B cell (primary cell): Measurements from ENCODE around the gene GRAMD1C. TPM values are rescaled to one million over a fixed set of nuclear protein-coding genes. Genes with fewer than 3 reads are reported as not detected.

Source experiments
- ATAC-seq: fragments of 200-7000 bp; cut with Tn5 transposase; one replicate; pipeline ENCODE4 v1.10.0; 2021; ENCODE audit warnings: low read depth, mild to moderate bottlenecking, moderate number of reproducible peaks, moderate library complexity
- CTCF ChIA-PET: fragments of 350-600 bp; sonication (Branson Sonifier 250); formaldehyde crosslinking; loops from one replicate; lab custom pipeline; 2021; ENCODE audit warnings: antibody characterized with exemption, inconsistent platforms; lab: Charles Lee
- POLR2A ChIA-PET: fragments of 350-600 bp; sonication (Branson Sonifier 250); formaldehyde crosslinking; loops from one replicate; lab custom pipeline; 2021; ENCODE audit warnings: antibody characterized with exemption; lab: Charles Lee
- DNase-seq: peaks from one replicate; pipeline ENCODE4 v3.0.0; 2013
- H2AFZ ChIP-seq: 2 replicates; pipeline ENCODE4 v1.6.1; 2012; ENCODE audit warnings: mild to moderate bottlenecking, low read depth, low read length; ENCODE audit not compliant: insufficient read depth, poor library complexity, severe bottlenecking
- H3K27ac ChIP-seq, 2 donors: 1 replicate in 1 of 2; 2 replicates in 1 of 2; pipeline ENCODE4 v1.5.1; 2012 to 2013; ENCODE audit warnings: low read length in 2 of 2, mild to moderate bottlenecking in 2 of 2, moderate library complexity in 1 of 2
- H3K27me3 ChIP-seq, 4 experiments: fragments of 200-600 bp in 1 of 4; sonication (generic) in 1 of 4; replicated peaks in 1 of 4; 1 replicate in 2 of 4; 2 replicates in 2 of 4; pipeline versions ENCODE4 v1.6.1 to v1.7.0; 2013 to 2016; ENCODE audit warnings: low read length in 3 of 4, mild to moderate bottlenecking in 2 of 4, mixed read lengths in 1 of 4, moderate library complexity in 1 of 4; ENCODE audit not compliant: insufficient read depth in 4 of 4, control insufficient read depth in 3 of 4; ENCODE audit errors: control extremely low read depth in 1 of 4
- H3K36me3 ChIP-seq, 2 experiments: replicated peaks in 1 of 2; 1 replicate in 1 of 2; 2 replicates in 1 of 2; pipeline versions ENCODE4 v1.6.1 to v1.7.1; 2013; ENCODE audit warnings: low read length in 1 of 2; ENCODE audit not compliant: insufficient read depth in 2 of 2, control insufficient read depth in 1 of 2; ENCODE audit errors: control extremely low read depth in 1 of 2, extremely low read depth in 1 of 2
- H3K4me1 ChIP-seq, 2 donors: fragments of 200-600 bp in 1 of 2; sonication (generic) in 1 of 2; 1 replicate in 1 of 2; 2 replicates in 1 of 2; pipeline versions ENCODE4 v1.5.1 to v1.6.1; 2013 to 2017; ENCODE audit warnings: low read length in 2 of 2; ENCODE audit not compliant: control insufficient read depth in 2 of 2, insufficient read depth in 2 of 2
- H3K4me2 ChIP-seq: replicated peaks from 2 replicates; pipeline ENCODE3; 2012; ENCODE audit warnings: mild to moderate bottlenecking, low read depth, low read length; ENCODE audit not compliant: poor library complexity, severe bottlenecking
- H3K4me3 ChIP-seq, 5 experiments: fragments of 200-600 bp in 1 of 5; sonication (generic) in 1 of 5; 1 replicate in 3 of 5; 2 replicates in 2 of 5; pipeline versions ENCODE4 v1.5.1 to v1.7.0; 2011 to 2016; ENCODE audit warnings: low read length in 4 of 5, mild to moderate bottlenecking in 4 of 5, low read depth in 2 of 5, control low read depth in 1 of 5, moderate library complexity in 1 of 5; ENCODE audit not compliant: insufficient read depth in 1 of 5; ENCODE audit errors: control extremely low read depth in 1 of 5, extremely low read depth in 1 of 5
- H3K79me2 ChIP-seq: fragments of 200-600 bp; sonication (generic); one replicate; pipeline ENCODE4 v1.6.0; 2016; ENCODE audit warnings: low read length; ENCODE audit not compliant: control insufficient read depth, insufficient read depth
- H3K9ac ChIP-seq: fragments of 200-600 bp; sonication (generic); 2 replicates; pipeline ENCODE4 v1.6.1; 2017; ENCODE audit warnings: mild to moderate bottlenecking, low read length, moderate library complexity
- H3K9me3 ChIP-seq, 3 donors: one replicate each; pipeline versions ENCODE4 v1.6.1 to v1.7.1; 2013; ENCODE audit warnings: low read length in 2 of 3; ENCODE audit not compliant: control insufficient read depth in 2 of 3, insufficient read depth in 1 of 3; ENCODE audit errors: control extremely low read depth in 1 of 3
- H4K20me1 ChIP-seq: 2 replicates; pipeline ENCODE4 v1.6.0; 2012; ENCODE audit warnings: mild to moderate bottlenecking, low read length; ENCODE audit not compliant: insufficient read depth, control insufficient read depth, poor library complexity, severe bottlenecking
- H3K27ac Mint-ChIP-seq: one replicate; pipeline ENCODE4 v1.8.0; 2021; ENCODE audit warnings: mixed read lengths
- H3K27me3 Mint-ChIP-seq: one replicate; pipeline ENCODE4 v1.8.0; 2021; ENCODE audit warnings: mixed read lengths
- H3K4me1 Mint-ChIP-seq: one replicate; pipeline ENCODE4 v1.8.0; 2021; ENCODE audit warnings: mixed read lengths
- H3K4me3 Mint-ChIP-seq: one replicate; pipeline ENCODE4 v1.8.0; 2021; ENCODE audit warnings: mixed read lengths
- H3K9me3 Mint-ChIP-seq: one replicate; pipeline ENCODE4 v1.8.0; 2022; ENCODE audit warnings: mixed read lengths; ENCODE audit not compliant: insufficient read depth
- CTCF ChIP-seq: fragments of 200-600 bp; IDR thresholded peaks from one replicate; pipeline ENCODE4 v1.8.0; 2022; ENCODE audit warnings: antibody characterized with exemption, mild to moderate bottlenecking
- EZH2 ChIP-seq: IDR thresholded peaks from 2 replicates; pipeline ENCODE4 v1.6.1; 2012; ENCODE audit warnings: borderline replicate concordance, low read depth, mild to moderate bottlenecking, moderate library complexity, low read length; ENCODE audit not compliant: insufficient read depth, poor library complexity, severe bottlenecking
- WGBS: methylation state at CpG from one replicate; pipeline ENCODE4 v1.1.5; 2013; ENCODE audit warnings: missing lambda C conversion rate; ENCODE audit not compliant: insufficient coverage; 5-methylcytosine and 5-hydroxymethylcytosine counted together
- intact Hi-C: fragments of 100-400 bp; cut with micrococcal nuclease; formaldehyde crosslinking; loops from one replicate; pipeline ENCODE4 v1.10.0; 2022
- polyA plus RNA-seq: library from polyadenylated mRNA; depleted of rRNA; stranded (reverse); fragments of >200 nt; gene quantifications from 2 replicates; pipeline ENCODE4 v1.2.3, GENCODE V29; 2012
- total RNA-seq, 2 donors: library from RNA; stranded (reverse); fragments of 120-200 nt in 1 of 2; gene quantifications; 1 replicate in 1 of 2; 2 replicates in 1 of 2; pipeline versions ENCODE4 v1.2.3 to v1.2.4, GENCODE V29; 2013 to 2022

GRAMD1C gene
- total and polyA plus RNA-seq, 2 donors (not counting 1 experiment from before 2014, with no cell fraction given) = 8.5 to 47.1 TPM

GRCh38 chr3:113912552-113913236 lies 74.1 kb downstream of the GRAMD1C start:
- ATAC-seq (peak; percentile 97), DNase-seq (peak; percentile 68)
- POLR2A ChIA-PET = interaction anchor here (0.6 to 1.1 kb wide), 4 partner anchors 93 to 251 kb away, joined by 3 read pairs; no protein-coding TSS in a partner anchor
- Histone ChIP-seq H3K4me3 (peak overlapping the region in 1 of 5 experiments; percentile 22), H3K9me3 (no peaks in the 10 kb centered on the region), H3K27ac (no peak overlapping the region), H3K36me3 (no peaks in the 10 kb centered on the region), H3K4me2 (peak overlapping the region; percentile 53), H3K4me1 (peaks cover 0 to 3% of the 10 kb centered on the region in 2 donors), H3K27me3 (no peaks in the 10 kb centered on the region), H3K9ac (peak overlapping the region; percentile 30), H2AFZ (peak overlapping the region; percentile 64), H3K79me2 (no peaks in the 10 kb centered on the region), H4K20me1 (no peaks in the 10 kb centered on the region)
- Mint-ChIP-seq H3K27ac (peak overlapping the region; percentile 13), H3K4me3 (peak overlapping the region; percentile 53), H3K9me3 (no peaks in the 10 kb centered on the region), H3K27me3 (no peaks in the 10 kb centered on the region), H3K4me1 (peaks cover 4% of the 10 kb centered on the region)
- CTCF ChIA-PET = interaction anchor here (0.7 to 3.7 kb wide), 26 partner anchors 10 to 419 kb away, joined by 3 to 40 read pairs (median 4); partner anchors contain the start of gene GRAMD1C
- intact Hi-C loops = loop anchor here (1.0 to 10.0 kb wide), 7 partner anchors 68 to 862 kb away; partner anchors contain the start of genes CCDC191, GRAMD1C and QTRT2
- WGBS = 100% methylated on average over 1 of the region's 3 CpGs
- TF ChIP-seq EZH2 = no peak
- peak; percentile 75 for TF ChIP-seq CTCF

- TF ChIP-seq CTCF (no peak), EZH2 (no peak)
- intact Hi-C loops = loop anchor here (10.0 kb wide), 1 partner anchor 420 kb away; no protein-coding TSS in a partner anchor
- WGBS = no CpG with 5 or more reads among the region's 2 CpGs
- no peak for DNase-seq
- Histone ChIP-seq H3K27me3 (no peaks in the 10 kb centered on the region), H3K79me2 (no peaks in the 10 kb centered on the region), H3K27ac (no peak overlapping the region), H3K9me3 (no peaks in the 10 kb centered on the region), H3K9ac (no peak overlapping the region), H3K4me3 (no peak overlapping the region), H2AFZ (no peak overlapping the region), H4K20me1 (no peaks in the 10 kb centered on the region), H3K4me2 (no peak overlapping the region), H3K36me3 (no peaks in the 10 kb centered on the region), H3K4me1 (peaks cover 0 to 3% of the 10 kb centered on the region in 2 donors)
- Mint-ChIP-seq H3K27ac (no peak overlapping the region), H3K27me3 (no peaks in the 10 kb centered on the region), H3K9me3 (no peaks in the 10 kb centered on the region), H3K4me3 (no peak overlapping the region), H3K4me1 (peaks cover 4% of the 10 kb centered on the region)
- ChIA-PET POLR2A (no interaction called here), CTCF (interaction anchor here (0.7 to 3.7 kb wide), 9 partner anchors 63 to 448 kb away, joined by 3 to 40 read pairs (median 5); partner anchors contain the start of gene GRAMD1C)
- no peak for ATAC-seq
Measured at GRCh38 chr3:113914646-113915045, 76.1 kb downstream of the GRAMD1C start.
